HG03558 (cell line): Measurements from ENCODE around the gene UBA1.

ENCODE experiments used
- ATAC-seq: cut with Tn5 transposase; IDR thresholded peaks from one replicate; pipeline ENCODE4 v1.9.1; 2021; ENCODE audit warnings: moderate number of reproducible peaks; ENCODE audit not compliant: unreplicated experiment; ENCODE audit errors: extremely low read depth

The UBA1 gene

GRCh38 chrX:47226531-47227333 is 33.1 kb downstream of the UBA1 start:
- no peak for ATAC-seq

- no peak for ATAC-seq
These were observed 33.6 kb downstream of the UBA1 start for GRCh38 chrX:47227334-47227583.

GRCh38 chrX:47228550-47229270 is 35.1 kb downstream of the UBA1 start:
- ATAC-seq: no peak

GRCh38 chrX:47229427-47229826 is 35.8 kb downstream of the UBA1 start:
- ATAC-seq: no peak

- no peak for ATAC-seq
These were observed 36.7 kb downstream of the UBA1 start for GRCh38 chrX:47230136-47230868.

- ATAC-seq: no peak
These were observed 37.5 kb downstream of the UBA1 start for GRCh38 chrX:47231167-47231566.

- ATAC-seq: no peak
These were observed 38.7 kb downstream of the UBA1 start for GRCh38 chrX:47232197-47232802.

- ATAC-seq: peak; percentile 6
These were observed 39.2 kb downstream of the UBA1 start, which contains the start of gene USP11 for GRCh38 chrX:47232803-47233332. USP11 (plus strand) TSS chrX:47233009; CDS start chrX:47233044, 35 bp downstream.

GRCh38 chrX:47233333-47234113 is 39.9 kb downstream of the UBA1 start:
- peak; percentile 52 for ATAC-seq

- ATAC-seq: no peak
These were observed 41.0 kb downstream of the UBA1 start for GRCh38 chrX:47234583-47234982.

- ATAC-seq: no peak
These were observed 42.1 kb downstream of the UBA1 start for GRCh38 chrX:47235691-47236103.

GRCh38 chrX:47239199-47239598 is 45.6 kb downstream of the UBA1 start:
- no peak for ATAC-seq

GRCh38 chrX:47239898-47240545 is 46.4 kb downstream of the UBA1 start:
- no peak for ATAC-seq

GRCh38 chrX:47240619-47241018 is 47.0 kb downstream of the UBA1 start:
- ATAC-seq: no peak

- ATAC-seq: no peak
These were observed 47.8 kb downstream of the UBA1 start for GRCh38 chrX:47241201-47242011.

GRCh38 chrX:47242321-47242720 is 48.7 kb downstream of the UBA1 start:
- no peak for ATAC-seq

GRCh38 chrX:47243351-47243750 is 49.7 kb downstream of the UBA1 start:
- no peak for ATAC-seq

GRCh38 chrX:47244676-47245075 is 51.0 kb downstream of the UBA1 start:
- no peak for ATAC-seq
